HG02610 (cell line): ENCODE results near the gene CIAO1.
"Not testable (repeated sequence)": the region's sequence is repeated elsewhere in the genome, so short reads cannot be mapped to it uniquely, and the experiment has no call there.

Experiments used
- ATAC-seq: cut with Tn5 transposase; IDR thresholded peaks from one replicate; pipeline ENCODE4 v1.9.1; 2021; ENCODE audit warnings: mild to moderate bottlenecking, moderate library complexity; ENCODE audit not compliant: unreplicated experiment

CIAO1 gene

DNA sequence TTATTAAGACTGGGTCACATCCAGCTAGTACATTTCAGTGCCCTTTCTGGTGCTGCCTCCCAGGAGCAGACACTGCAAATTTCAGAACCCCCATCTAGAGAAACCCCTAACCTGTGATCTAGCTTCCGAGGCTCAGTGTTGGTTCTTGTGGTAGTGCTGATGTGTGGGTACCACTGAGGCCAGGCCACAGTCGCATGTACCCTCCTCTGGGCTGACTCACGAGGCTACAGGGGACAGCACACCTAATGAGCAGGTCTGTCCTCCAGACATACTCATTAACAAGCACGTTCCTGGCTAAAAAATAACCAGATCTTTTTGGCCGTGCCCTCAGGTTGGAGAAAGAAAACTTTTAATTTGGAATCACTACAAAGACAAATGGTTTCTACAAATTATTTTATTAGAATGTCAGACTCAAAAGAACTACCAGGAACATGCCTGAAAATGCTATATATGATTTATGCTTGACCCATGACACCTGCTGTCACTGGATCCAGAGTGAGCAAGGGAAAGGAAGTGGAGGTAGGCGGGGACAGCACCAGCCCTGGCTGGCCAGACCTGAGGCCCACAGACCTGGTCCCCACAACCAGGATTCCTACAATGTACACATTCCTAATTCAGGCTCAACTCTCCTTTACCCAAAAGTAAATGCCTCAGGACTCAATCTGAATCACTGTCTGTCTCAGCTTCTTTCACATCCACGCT is 8.5 kb downstream of the CIAO1 start:
- no peak for ATAC-seq

DNA sequence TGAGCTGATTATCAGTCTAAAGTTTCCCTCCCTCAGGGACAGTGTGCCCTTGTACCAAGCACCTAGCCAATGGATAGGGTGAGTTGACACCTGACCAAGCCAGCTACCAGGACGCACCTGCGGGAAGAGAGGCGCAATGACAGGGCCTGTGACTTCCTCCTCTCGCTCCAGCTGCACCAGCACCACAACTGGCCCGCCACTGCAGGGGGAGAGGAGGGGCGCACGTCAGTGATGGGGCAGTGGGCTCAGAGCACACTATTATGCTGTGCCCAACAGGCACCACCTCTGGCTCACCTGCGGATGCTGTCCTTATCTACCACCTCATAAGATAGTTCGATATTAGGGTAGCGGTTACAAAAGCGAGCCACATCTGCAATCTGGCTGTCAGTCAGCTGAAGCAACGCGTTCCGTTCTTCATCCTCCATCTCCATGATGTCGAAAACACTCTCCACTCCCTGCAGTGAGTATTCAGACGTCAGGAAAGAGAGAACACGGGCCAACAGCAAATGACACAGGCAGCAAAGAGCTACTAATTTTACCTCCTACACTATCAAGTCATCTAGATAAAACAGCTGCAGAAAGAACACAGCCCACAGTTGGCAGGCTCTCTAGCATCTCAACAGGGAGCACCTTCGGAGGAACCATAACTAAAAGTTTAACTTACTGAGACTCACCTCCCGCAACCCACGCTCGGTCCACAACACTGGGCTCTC is 10.9 kb downstream of the CIAO1 start:
- no peak for ATAC-seq

DNA sequence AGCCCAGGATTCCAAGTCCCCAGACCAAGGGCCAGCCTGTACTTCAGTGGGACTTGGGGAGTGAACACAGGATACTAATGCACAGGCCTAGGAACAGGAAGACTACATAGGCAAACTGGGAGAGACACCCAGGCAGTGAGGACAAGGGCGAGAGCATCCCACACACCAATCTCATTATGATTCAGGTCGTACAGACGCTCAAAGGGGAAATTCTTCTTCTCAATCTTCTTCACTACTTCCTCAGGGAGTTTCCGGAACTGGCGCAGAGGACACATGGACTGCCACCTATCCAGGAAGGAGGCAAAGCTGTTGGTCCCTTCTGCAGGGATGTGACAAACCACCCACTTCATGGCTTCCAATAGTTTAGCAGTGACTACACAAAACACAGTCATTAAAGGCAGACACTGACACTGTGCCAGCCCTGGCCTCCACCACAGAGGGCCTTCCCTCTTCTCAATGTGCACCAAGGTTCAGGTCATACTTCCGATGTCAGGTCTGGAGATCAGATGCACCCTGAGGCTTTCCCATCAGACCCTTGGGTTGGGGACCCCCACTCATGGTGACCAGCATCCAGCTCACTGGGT is 21.3 kb downstream of the CIAO1 start:
- no peak for ATAC-seq

DNA sequence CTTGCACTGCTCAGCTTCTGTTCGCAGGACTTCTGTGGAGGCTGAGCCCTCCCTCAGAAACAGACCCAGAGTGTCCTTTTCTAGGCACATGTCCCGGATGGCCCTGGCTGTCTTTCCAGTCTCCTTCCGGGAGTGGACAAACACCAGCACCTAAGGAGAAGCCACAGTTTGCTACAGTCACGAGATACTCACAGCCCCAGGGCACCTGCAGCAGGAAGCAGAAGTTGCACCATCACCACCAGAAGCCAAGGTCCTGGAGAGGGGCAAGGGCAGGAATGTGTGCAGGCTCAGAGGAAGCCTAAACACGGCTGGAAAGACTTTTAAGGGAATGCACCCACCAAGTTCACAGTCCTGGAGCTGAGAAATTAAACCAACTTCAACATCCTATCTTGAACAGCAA is 25.7 kb downstream of the CIAO1 start:
- ATAC-seq = no peak

DNA sequence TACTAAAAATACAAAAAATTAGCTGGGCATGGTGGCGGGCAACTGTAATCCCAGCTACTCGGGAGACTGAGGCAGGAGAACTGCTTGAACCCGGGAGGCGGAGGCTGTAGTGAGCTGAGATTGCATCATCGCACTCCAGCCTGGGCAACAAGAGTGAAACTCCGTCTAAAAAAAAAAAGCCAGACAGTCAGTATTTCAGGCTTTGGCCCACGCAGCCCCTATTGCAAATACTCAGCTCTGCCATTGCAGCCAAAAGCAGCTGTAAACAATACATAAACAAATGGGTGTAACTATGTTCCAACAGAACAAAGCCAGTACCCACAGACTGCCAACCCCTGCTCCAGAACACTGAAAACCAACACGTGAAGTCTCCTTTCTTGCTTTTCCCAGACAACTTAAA is 28.2 kb downstream of the CIAO1 start:
- ATAC-seq = not testable (repeated sequence)

DNA sequence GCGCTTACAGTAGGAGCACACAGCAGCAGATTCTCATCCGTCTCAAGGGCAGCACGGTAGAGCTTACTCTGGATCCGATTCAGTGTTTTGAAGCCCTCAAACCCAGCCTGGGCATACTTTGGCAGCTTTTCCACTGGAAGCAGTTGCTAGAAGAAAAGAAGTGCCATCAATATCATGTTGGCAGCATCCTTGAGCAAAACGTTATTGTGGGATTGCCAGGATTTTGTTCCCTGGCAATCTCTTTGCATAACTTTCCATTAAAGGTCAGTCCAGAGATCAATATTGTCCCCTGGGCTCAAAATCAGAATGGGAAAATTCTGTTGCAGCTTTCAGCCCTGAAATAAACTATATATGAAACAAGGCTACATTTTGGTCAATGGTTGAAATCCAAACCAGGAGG is 30.9 kb downstream of the CIAO1 start:
- no peak for ATAC-seq

DNA sequence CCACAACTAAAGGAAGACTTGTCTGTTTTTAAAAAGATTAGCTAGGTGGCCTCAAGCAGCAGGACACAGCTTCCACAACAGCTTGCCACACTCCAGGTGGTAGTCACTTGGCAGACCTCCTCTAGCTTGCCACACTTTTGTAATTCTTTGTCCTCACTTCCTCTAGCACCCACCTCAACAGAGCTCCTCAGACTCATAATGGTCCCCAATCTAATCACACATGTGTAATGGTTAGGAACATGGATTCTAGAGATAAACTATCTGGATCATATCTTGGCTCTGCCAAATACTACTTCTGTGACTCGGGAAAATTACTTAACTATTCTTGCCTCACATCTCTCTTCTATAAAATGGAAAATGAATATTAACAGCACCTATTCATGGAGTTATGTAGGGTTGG is 35.8 kb downstream of the CIAO1 start:
- ATAC-seq = no peak

DNA sequence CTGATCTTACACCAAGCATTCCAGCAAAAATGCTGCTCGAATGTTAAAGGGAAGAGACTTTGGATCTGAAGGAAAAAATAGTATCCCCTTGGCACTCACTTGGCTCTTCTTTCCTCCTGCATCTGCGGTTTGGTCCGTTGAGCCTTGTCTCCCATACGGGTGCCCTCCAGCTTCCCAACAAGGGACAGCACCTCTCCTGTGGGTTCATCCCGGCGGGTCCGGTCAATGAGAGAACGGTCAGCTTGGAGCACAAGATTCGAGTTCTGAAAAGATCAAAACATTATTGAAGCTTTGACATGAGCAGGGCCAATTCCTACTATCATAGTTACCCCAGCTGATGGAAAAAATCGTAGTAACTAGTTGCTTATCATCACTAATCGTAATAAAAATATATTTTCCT is 38.6 kb downstream of the CIAO1 start:
- no peak for ATAC-seq

DNA sequence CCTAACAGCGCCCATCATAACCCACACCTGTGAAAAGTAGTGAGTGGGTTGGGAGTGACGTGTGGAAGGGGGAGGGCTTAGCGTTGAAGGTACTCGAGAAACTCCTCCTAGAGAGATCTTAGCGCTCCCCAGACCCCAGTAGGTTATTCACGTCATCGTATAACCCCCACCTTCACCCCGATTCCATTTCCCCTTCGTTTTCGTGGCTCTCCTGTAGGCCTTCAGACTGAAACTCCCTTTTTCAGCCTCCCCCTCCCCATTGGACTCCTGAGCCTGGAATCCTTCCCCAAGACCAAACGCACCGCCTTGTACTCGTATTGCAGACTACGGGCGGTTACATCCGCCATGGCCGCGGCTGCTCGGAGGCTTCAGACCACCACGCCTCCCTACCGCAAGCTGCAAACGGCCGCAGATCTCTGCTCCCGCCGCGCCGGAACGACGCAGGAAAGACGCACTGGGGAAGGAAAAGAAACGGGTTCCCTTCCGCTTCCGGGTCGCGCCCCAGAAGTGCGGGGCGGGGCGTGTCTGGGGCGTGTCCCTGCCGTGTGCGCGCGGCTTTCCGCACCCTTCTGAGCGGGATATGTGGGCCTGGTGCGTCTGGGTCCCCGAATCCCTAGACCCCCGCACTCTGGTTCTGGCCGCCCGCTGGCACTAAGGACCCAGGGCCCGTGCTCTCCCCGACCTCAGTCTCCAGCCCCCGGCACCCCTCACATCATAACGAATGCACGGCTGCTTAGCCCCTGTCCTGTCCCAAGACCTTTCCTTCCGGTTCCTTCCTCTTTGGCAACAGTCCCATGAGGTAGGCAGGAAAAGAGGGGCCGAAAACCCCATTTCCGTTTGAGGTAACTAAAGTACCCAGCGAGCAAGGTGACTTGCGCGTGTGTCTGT is 39.3 kb downstream of the CIAO1 start, which contains the start of gene SNRNP200:
SNRNP200 (minus strand) TSS at position 456 of the 888 bp plus-strand sequence; CDS start at position 347, 109 bp downstream.
- peak; percentile 87 for ATAC-seq

DNA sequence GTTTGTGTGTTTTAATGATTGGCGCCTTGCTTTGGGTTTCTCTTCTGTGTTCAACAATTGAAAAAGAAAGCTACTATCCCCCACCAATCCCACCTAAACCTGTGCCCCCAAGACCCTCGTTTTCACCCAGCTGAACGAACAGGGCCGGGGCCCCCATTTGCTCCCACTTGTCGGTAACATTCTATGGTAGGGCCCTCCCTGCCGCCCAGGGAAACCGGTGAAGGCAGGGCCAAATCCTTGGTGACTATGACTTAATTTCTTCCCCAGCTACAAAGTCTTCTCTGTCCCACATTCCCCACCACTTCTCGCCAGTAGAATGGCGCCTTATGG is 39.9 kb downstream of the CIAO1 start:
- ATAC-seq = no peak

DNA sequence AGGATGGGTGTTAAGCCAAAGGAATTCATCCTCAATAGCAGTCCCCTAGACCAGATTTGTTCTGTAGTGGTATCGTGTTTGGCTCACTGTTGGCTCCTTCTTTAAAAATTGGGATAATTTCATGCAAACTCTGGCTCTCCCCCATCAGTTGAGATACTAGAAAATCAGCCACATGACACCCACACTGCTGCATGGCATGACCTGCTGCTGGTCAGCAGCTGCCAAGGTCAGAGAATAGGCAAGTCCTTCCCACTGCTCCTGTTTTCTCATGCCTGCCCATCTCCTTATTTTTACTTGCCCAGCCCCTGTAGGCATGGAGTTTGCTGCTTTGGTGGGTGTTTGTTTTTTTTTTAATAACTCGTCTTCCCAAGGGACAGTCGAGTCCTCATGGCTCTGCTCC is 40.3 kb downstream of the CIAO1 start:
- ATAC-seq = no peak

DNA sequence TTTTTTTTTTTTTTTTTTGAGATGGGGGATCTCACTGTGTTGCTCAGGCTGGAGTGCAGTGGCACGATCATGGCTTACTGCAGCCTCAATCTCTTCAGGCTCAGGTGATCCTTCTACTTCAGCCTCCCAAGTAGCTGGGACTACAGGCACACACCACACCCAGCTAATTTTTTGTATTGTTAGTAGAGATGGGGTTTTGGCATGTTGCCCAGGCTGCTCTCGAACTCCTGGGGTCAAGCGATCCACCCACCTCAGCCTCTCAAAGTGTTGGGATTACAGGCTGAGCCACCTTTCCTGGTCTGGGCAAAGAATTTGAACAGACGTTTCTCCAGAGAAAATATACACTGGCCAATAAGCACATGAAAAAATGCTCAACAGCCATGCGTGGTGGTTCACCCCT is 42.2 kb downstream of the CIAO1 start:
- no peak for ATAC-seq

DNA sequence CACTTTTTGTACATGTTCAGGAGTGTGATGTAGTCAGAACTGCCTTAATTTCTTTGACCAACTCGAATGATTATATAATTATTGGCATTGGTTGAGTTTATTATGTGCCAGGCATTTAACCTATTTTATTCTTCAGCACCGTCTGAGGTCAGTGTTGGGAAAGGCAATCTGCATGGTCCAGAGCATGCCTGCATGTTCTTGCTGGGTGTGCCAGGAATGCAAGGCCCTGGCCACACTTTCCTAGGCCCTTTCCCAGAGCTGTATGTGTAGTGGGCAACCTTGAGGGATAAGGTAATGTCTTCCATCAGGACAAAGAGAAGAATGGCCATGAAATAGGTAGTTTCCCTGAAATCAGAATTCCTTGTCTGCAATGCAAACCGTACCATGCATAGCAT is 49.0 kb downstream of the CIAO1 start:
- ATAC-seq = no peak

DNA sequence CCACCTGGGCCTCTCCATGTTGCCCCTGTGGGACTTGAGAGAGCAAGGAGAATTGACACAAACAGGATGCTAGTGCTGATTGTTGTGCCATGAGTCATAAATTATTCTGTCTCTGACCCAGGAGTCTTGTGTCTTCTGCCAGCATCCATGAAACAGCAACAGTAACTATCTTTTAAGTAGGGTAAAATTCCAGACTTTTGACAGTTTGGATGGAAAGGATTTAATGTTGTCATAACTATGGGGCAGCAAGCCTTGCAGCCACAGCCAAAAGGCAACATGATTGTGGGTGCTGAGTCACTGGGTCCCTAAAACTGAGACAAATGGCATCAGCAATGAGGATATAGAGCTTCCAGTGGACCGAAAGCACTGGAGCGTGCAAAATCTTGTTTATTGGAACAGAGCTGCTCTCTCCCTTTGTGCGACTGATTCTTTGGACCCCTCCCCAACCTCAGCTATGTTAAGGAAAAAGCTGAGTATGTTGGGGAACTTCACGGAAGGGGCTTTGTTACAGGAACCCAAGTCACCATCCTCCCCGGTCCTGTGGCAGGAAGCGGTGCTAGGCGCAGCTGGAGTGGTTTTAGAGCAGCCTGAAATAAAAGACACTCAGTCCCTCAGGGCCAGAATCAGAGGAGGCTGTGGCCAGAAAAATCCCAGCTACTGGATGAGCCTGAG is 49.5 kb downstream of the CIAO1 start:
- ATAC-seq = peak; percentile 50

DNA sequence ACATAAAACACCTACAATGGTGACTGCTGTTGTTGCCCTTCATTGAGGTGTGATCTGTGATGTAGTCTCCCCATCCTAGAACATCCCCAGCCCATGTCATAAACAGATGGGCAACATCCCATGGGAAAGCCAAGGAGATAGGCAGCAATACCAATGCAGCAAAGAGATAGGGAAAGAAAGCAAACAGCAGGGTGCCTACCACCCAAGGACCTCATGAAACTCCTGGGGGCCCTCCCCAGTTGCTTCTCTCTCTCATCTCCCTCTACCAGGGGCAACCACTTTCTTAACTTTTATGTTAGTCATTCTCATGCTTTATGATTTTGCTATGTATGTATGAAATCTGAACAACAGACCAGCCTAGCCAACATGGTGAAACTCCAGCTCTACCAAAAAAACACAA is 51.0 kb downstream of the CIAO1 start:
- no peak for ATAC-seq

DNA sequence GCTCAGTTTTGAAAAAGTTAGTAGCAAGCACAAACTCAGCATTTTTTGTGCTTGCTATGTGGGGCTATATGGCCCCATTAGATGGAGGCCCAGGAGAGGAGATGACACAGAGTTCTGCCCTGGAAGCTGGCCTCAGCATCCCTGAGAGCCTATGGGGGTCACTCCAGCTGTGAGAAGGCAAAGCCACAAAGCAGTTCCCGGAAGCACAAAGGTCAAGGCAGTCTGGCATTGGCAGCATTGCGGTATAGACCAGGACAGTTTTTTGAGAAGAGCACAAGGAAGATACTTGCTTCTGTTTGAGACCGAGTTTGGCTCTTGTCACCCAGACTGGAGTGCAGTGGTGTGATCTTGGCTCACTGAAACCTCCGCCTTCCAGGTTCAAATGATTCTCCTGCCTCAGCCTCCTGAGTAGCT is 51.6 kb downstream of the CIAO1 start:
- no peak for ATAC-seq

DNA sequence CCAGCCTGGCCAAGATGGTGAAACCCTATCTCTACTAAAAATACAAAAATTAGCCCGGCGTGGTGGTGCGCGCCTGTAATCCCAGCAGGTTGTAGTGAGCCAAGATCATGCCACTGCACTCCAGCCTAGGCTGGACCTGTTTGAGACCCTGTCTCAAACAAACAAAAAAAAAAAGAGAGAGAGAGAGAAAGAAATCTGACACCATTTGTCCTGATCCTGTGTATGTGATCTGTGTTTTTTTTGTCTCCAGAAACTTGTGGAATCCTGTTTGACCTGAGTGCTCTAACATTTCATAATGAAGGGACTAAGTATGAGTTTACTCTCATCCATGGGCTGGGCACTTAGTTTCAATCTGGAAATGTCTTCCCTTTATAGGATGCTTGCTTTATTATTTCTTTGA is 52.7 kb downstream of the CIAO1 start:
- no peak for ATAC-seq

DNA sequence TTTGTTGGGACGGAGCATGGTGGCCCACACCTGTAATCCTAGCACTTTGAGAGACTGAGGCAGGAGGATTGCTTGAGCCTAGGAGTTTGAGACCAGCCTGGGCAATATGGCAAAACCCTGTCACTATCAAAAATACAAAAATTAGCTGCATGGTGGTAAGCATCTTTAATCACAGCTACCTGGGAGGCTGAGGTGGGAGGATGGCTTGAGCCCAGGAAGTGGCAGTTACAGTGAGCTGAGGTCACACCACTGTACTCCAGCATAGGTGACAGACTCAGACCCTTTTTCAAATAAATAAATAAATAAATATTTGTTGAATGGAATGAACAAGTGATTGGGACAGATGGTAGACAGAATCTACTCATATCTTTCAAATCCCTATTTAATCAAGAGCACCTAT is 53.4 kb downstream of the CIAO1 start:
- ATAC-seq = no peak

DNA sequence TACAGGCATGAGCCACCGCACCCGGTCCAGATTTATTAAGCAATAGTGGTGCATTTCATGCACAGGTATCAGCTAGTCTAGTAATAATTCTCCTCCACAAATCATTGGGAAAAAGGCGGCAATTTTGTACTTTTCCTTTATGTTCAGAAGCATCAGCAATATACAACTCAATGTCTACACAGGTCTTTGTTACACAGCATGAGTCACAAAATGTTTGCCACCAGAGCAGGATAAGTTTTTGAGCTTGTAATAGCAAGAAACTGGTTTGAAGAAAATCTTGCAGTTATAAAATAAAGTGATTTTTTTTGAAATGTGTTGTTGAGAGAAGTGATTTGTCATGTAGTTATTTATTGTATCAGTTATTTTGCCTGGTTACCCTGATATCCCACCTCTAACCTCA is 54.3 kb downstream of the CIAO1 start:
- ATAC-seq = no peak

DNA sequence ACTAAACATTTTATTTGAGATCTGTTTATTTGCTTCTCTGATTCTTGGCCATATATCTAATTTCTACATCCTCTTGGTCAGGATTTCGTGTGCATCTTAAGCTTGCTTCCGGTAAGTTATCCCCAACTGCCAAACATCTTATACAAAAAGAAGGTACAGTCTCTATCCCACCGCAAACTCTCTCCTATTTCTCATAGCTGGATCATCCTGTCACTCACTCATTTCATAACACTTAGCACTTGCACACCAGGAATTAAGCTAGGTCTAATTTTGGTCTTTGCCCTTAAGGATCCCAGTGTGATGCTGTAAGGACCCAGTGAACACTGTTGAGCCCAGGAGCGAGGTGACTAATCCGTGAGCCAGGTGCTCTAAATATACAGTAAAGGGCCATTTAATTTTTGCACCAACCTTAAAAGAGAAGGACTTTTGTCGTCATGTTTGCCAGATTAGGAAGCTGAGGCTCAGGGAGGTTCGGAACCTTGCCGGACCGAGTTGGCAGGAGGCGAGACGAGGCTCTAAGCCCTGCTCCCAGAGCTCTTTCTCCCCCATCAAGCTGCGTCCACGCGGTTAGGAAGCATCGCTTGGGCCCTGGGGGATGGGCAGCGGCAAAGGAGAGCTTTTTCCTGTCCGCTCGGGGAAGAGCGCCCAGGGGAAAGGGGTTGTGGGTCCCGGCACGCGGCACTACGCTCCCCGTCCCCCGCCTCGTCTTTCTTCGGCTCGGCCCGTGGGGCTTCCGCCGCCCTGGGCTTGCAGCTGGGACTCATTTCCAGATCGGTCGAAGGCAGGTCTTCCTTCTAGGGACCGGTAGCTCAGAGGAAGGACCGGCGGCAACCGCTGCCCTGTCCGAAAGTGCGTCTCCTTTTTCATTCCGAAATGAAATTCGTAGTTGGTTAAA is 55.0 kb downstream of the CIAO1 start:
- ATAC-seq = peak; percentile 16
